Subcutaneous adipose tissue (tissue), 4 donors: ENCODE measurements around the gene CARD9. TPM values are rescaled to one million over a fixed set of nuclear protein-coding genes. Genes with fewer than 3 reads are reported as not detected.

Source experiments
- CTCF ChIP-seq: fragments of 450-650 bp; IDR thresholded peaks from one replicate; pipeline ENCODE4 v1.5.1; 2016; ENCODE audit warnings: low read depth, mild to moderate bottlenecking, control low read depth, antibody characterized with exemption, moderate library complexity
- total RNA-seq, 4 donors: library from RNA; depleted of rRNA; stranded (reverse); fragments of >200 nt; gene quantifications; one replicate each; pipeline ENCODE4 v1.1.0, GENCODE V29; 2016

The CARD9 gene
- total RNA-seq, 4 donors from 2014 or later, result 0.75 to 6.5 (median 3.3) TPM

DNA sequence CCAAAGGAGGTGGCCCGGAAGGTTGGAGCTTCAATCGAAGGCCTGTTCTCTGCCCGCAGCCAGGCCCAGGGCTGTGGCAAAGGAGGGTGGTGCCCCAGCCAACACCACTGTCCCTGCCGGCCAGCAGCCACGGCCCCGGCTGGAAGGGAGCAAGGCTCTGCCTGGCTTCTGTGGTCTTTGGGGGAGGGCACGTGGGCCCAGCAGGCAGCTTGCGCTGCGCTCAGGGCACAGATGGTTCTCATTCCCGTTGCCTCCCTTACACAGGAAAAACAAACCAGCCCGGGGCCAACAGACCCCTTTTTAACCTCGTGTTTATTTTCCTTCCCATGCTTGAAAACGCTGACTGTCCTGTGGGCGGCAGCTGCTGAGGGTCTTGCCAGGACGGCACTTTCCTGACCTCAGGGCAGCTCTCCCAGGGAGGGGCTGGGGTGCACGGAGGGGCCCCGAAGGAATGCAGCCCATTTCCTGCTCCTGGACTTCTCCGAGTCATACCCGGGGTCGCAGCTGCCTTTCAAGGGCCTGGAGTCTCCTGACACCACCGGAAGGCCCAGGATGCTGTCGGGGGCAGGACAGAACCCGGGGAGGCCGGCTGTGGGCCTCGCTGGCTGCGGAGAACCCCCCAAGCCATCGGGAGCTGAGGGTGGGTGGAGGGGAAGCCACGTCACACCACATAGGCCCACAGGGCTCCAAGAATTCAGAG, 47.3 kb downstream of the CARD9 start:
- TF ChIP-seq CTCF, result no peak

DNA sequence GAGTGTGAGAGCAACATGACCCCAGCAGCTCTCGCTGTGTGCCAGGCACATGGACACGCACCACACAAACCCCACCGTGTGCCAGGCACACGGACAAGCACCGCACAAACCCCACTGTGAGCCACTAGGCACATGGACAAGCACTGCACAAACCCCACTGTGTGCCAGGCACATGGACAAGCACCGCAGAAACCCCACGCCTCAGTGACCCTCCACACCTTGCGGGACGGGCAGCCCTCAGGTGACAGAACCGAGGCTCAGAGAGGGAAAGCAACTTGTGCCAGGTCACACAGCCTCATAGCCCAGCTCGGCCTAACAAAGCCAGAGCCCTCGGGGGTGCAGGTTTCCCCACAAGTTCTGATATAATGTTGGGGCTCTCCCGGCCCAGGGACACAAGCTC, 48.1 kb downstream of the CARD9 start:
- no peak for TF ChIP-seq CTCF

- no peak for TF ChIP-seq CTCF
Measured at GRCh38 chr9:136324501-136325300, 48.8 kb downstream of the CARD9 start.

DNA sequence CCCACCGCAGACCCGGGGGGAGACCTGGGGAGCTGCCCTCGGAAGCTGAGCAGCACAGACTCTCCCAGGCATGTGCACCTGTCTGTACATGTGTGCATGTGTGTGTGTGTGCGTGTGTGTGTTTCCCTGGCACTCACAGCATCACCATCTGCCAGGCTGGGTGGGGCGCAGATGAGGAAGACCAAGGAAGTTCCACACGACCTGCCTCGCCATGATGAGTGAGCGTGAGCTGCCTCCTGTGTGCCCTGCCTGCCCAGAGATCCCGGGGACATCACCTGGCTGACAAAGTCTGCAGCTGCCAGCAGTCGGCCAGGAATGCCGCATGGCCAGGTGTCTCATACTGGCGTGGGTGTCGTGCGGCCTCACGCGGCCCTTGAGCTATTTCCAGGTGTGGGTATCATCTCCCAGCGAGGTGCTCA, 50.1 kb downstream of the CARD9 start:
- no peak for TF ChIP-seq CTCF

DNA sequence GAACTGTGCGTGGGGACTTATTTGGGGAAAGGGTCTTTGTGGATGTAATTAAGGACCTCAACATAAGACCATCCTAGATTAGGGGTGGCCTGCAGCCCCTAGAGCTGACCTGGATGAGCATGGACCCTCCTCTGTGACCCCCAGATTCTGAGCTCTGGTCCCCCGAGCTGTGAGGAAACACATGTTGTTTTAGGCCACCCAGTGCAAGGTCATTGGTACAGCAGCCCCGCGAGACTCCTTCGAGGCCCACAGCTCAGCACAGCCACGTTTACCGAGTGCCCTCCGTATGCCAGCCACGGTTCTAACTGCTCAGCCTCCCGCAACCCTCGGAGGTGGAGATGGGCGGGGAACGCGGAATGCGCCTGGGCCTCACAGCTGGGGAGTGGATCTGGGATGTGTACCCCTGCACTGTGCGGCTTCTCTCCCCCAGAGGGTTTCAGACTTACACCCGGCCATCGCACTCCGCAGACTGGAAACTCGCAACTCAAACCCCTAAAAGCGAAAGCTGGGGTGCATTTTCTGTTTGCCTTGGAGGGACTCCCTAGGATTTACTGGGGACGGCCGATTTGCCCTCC, 50.6 kb downstream of the CARD9 start:
- no peak for TF ChIP-seq CTCF

- no peak for TF ChIP-seq CTCF
Measured at GRCh38 chr9:136321561-136321960, 51.9 kb downstream of the CARD9 start.

GRCh38 chr9:136318776-136319241, 54.7 kb downstream of the CARD9 start:
- no peak for TF ChIP-seq CTCF
